ENCODE results near the gene FBLL1.
A peak's percentile ranks its signal among the peaks of the same experiment; 100 is the strongest.

The FBLL1 gene

GRCh38 chr5:168528521-168529373, at the start of gene FBLL1:
Gene FBLL1, plus strand, starts transcription at chr5:168529305. Its CDS starts 200 bp downstream, at chr5:168529505.
- no peak for TF ChIP-seq CTCF (IDR thresholded peaks at IDR 0.05)
- Histone ChIP-seq H3K27ac (no peak within 1 kb of the TSS), H3K4me3 (peak within 1 kb of the TSS; percentile 71)
- DNase-seq (ENCODE audit: low spot score), result no peak

GRCh38 chr5:168480601-168481000, 48.5 kb upstream of the FBLL1 start:
- H3K4me3 ChIP-seq, result no peak overlapping the region
- DNase-seq (ENCODE audit: low spot score), result no peak
- no peak for TF ChIP-seq CTCF (IDR thresholded peaks at IDR 0.05)
- no peak overlapping the region for H3K27ac ChIP-seq

- no peak for DNase-seq (ENCODE audit: low spot score)
- H3K27ac ChIP-seq, result no peak overlapping the region
- no peak overlapping the region for H3K4me3 ChIP-seq
- no peak for TF ChIP-seq CTCF (IDR thresholded peaks at IDR 0.05)
Measured at GRCh38 chr5:168481330-168481788, 47.7 kb upstream of the FBLL1 start.

- no peak overlapping the region for H3K27ac ChIP-seq
- DNase-seq (ENCODE audit: low spot score), result no peak
- no peak overlapping the region for H3K4me3 ChIP-seq
- TF ChIP-seq CTCF (IDR thresholded peaks at IDR 0.05), result no peak
Measured at GRCh38 chr5:168482361-168482760, 46.7 kb upstream of the FBLL1 start.

- H3K4me3 ChIP-seq, result peak within 1 kb of the TSS; percentile 98
- peak; percentile 91 for TF ChIP-seq CTCF (IDR thresholded peaks at IDR 0.05)
- peak; percentile 96 for DNase-seq (ENCODE audit: low spot score)
- H3K27ac ChIP-seq, result peak within 1 kb of the TSS; percentile 65 to 83
Measured at GRCh38 chr5:168486136-168486879, 42.8 kb upstream of the FBLL1 start, which contains the start of gene RARS1. Gene RARS1, plus strand, starts transcription at chr5:168486471. Its CDS starts 28 bp downstream, at chr5:168486499.

GRCh38 chr5:168489059-168489458, 40.0 kb upstream of the FBLL1 start:
- Histone ChIP-seq H3K4me3 (no peak overlapping the region), H3K27ac (no peak overlapping the region)
- DNase-seq (ENCODE audit: low spot score), result no peak
- no peak for TF ChIP-seq CTCF (IDR thresholded peaks at IDR 0.05)

All from coronary artery (tissue), 2 donors.